SK-N-DZ (cell line): ENCODE data around the gene OCIAD2.
"Not testable (repeated sequence)": the region's sequence is repeated elsewhere in the genome, so short reads cannot be mapped to it uniquely, and the experiment has no call there.

Source experiments
- DNase-seq: peaks from one replicate; pipeline ENCODE4 v3.0.0-alpha.2; 2015; ENCODE audit warnings: low spot score

Gene OCIAD2

GRCh38 chr4:48907706-48908477 is 1.3 kb upstream of the OCIAD2 start:
- no peak for DNase-seq

GRCh38 chr4:48905363-48906015 is 1.1 kb downstream of the OCIAD2 start:
- DNase-seq = no peak

- no peak for DNase-seq
Observed at GRCh38 chr4:48904541-48905142, 1.9 kb downstream of the OCIAD2 start.

GRCh38 chr4:48904101-48904500 is 2.5 kb downstream of the OCIAD2 start:
- DNase-seq = no peak

- DNase-seq = no peak
Observed at GRCh38 chr4:48902266-48902665, 4.3 kb downstream of the OCIAD2 start.

GRCh38 chr4:48901196-48901595 is 5.4 kb downstream of the OCIAD2 start:
- DNase-seq = no peak

- no peak for DNase-seq
Observed at GRCh38 chr4:48899950-48900349, 6.6 kb downstream of the OCIAD2 start.

- DNase-seq = no peak
Observed at GRCh38 chr4:48899432-48899749, 7.2 kb downstream of the OCIAD2 start.

- DNase-seq = no peak
Observed at GRCh38 chr4:48898733-48899431, 7.7 kb downstream of the OCIAD2 start.

GRCh38 chr4:48896845-48897244 is 9.7 kb downstream of the OCIAD2 start:
- no peak for DNase-seq

GRCh38 chr4:48891028-48891619 is 15.4 kb downstream of the OCIAD2 start:
- DNase-seq = no peak

GRCh38 chr4:48889750-48890149 is 16.8 kb downstream of the OCIAD2 start:
- not testable (repeated sequence) for DNase-seq

- not testable (repeated sequence) for DNase-seq
Observed at GRCh38 chr4:48881646-48882045, 24.9 kb downstream of the OCIAD2 start.

- no peak for DNase-seq
Observed at GRCh38 chr4:48879561-48880442, 26.8 kb downstream of the OCIAD2 start.

- DNase-seq = no peak
Observed at GRCh38 chr4:48877827-48878535, 28.6 kb downstream of the OCIAD2 start.

- not testable (repeated sequence) for DNase-seq
Observed at GRCh38 chr4:48864696-48865095, 41.9 kb downstream of the OCIAD2 start.

GRCh38 chr4:48863728-48864127 is 42.8 kb downstream of the OCIAD2 start:
- DNase-seq = no peak

GRCh38 chr4:48862661-48863060 is 43.9 kb downstream of the OCIAD2 start:
- no peak for DNase-seq

- no peak for DNase-seq
Observed at GRCh38 chr4:48862038-48862437, 44.5 kb downstream of the OCIAD2 start.

GRCh38 chr4:48858130-48858529 is 48.4 kb downstream of the OCIAD2 start:
- DNase-seq = no peak
